Vagina (tissue), 2 donors: ENCODE results near the gene CALCOCO2. TPM values are rescaled to one million over a fixed set of nuclear protein-coding genes. Genes with fewer than 3 reads are reported as not detected.
A peak's percentile ranks its signal among the peaks of the same experiment; 100 is the strongest.

Experiments
- DNase-seq, 2 donors: peaks; one replicate each; pipeline ENCODE4 v3.0.0-alpha.2; 2017; ENCODE audit errors: extremely low spot score in 2 of 2
- H3K27ac ChIP-seq: fragments of 200-600 bp; sonication (generic); one replicate; pipeline ENCODE4 v1.5.1; 2019
- H3K27me3 ChIP-seq: fragments of 200-600 bp; sonication (generic); one replicate; pipeline ENCODE4 v1.5.1; 2019
- H3K36me3 ChIP-seq, 2 donors: fragments of 200-600 bp; sonication (generic); one replicate each; pipeline ENCODE4 v1.5.1; 2017 to 2019
- H3K4me1 ChIP-seq: fragments of 200-600 bp; sonication (generic); one replicate; pipeline ENCODE4 v1.5.1; 2019
- H3K4me3 ChIP-seq, 2 donors: fragments of 200-600 bp; sonication (generic); 1 replicate in 1 of 2; 2 replicates in 1 of 2; pipeline ENCODE4 v1.5.1; 2016 to 2019
- H3K9me3 ChIP-seq: fragments of 200-600 bp; sonication (generic); one replicate; pipeline ENCODE4 v1.5.1; 2019
- POLR2A ChIP-seq, 2 donors: fragments of 450-650 bp; IDR thresholded peaks; one replicate each; pipeline ENCODE4 v1.6.1; 2017; ENCODE audit warnings: antibody characterized with exemption in 2 of 2, mild to moderate bottlenecking in 2 of 2, moderate library complexity in 2 of 2
- POLR2AphosphoS5 ChIP-seq, 2 donors: sonication (generic); formaldehyde crosslinking; IDR thresholded peaks; one replicate each; pipeline ENCODE4 v1.9.0; 2017; ENCODE audit warnings: antibody characterized with exemption in 2 of 2, mild to moderate bottlenecking in 2 of 2, low read depth in 1 of 2; ENCODE audit not compliant: insufficient read depth in 1 of 2
- intact Hi-C: fragments of 100-400 bp; cut with DNase I; formaldehyde crosslinking; loops from one replicate; pipeline ENCODE4 v1.15.1; 2023
- total RNA-seq: library from RNA; depleted of rRNA; stranded (reverse); fragments of >200 nt; gene quantifications from one replicate; pipeline ENCODE4 v1.2.3, GENCODE V29; 2016
- TF ChIP-seq, protein P1 (sequence below), 3 experiments: fragments of 450-650 bp in 2 of 3; fragments of 200-600 bp in 1 of 3; sonication (generic) in 1 of 3; IDR thresholded peaks; one replicate each; pipeline ENCODE4 v1.5.1; 2017 to 2019; ENCODE audit warnings: antibody characterized with exemption in 3 of 3, mild to moderate bottlenecking in 2 of 3, moderate library complexity in 2 of 3

CALCOCO2 gene
- total RNA-seq, 1 donor from 2014 or later: 140 TPM

GRCh38 chr17:48840441-48840840 is 9.6 kb downstream of the CALCOCO2 start:
- intact Hi-C loops: no loop called here
- peak overlapping the region in 1 of 2 donors; percentile 35 for H3K4me3 ChIP-seq
- H3K27me3 ChIP-seq: no peaks in the 10 kb centered on the region
- peaks cover 0 to 26% of the 10 kb centered on the region in 2 donors for H3K36me3 ChIP-seq
- peaks cover 81% of the 10 kb centered on the region for H3K4me1 ChIP-seq
- peak overlapping the region; percentile 93 for H3K27ac ChIP-seq
- no peak for DNase-seq
- TF ChIP-seq, protein P1, sequence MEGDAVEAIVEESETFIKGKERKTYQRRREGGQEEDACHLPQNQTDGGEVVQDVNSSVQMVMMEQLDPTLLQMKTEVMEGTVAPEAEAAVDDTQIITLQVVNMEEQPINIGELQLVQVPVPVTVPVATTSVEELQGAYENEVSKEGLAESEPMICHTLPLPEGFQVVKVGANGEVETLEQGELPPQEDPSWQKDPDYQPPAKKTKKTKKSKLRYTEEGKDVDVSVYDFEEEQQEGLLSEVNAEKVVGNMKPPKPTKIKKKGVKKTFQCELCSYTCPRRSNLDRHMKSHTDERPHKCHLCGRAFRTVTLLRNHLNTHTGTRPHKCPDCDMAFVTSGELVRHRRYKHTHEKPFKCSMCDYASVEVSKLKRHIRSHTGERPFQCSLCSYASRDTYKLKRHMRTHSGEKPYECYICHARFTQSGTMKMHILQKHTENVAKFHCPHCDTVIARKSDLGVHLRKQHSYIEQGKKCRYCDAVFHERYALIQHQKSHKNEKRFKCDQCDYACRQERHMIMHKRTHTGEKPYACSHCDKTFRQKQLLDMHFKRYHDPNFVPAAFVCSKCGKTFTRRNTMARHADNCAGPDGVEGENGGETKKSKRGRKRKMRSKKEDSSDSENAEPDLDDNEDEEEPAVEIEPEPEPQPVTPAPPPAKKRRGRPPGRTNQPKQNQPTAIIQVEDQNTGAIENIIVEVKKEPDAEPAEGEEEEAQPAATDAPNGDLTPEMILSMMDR (IDR thresholded peaks at IDR 0.05): no peak
- no peak for TF ChIP-seq POLR2A (IDR thresholded peaks at IDR 0.05)
- no peak for TF ChIP-seq POLR2AphosphoS5 (IDR thresholded peaks at IDR 0.05; ENCODE audit: insufficient read depth in 1 of 2, low read depth in 1 of 2)
- no peaks in the 10 kb centered on the region for H3K9me3 ChIP-seq

DNA sequence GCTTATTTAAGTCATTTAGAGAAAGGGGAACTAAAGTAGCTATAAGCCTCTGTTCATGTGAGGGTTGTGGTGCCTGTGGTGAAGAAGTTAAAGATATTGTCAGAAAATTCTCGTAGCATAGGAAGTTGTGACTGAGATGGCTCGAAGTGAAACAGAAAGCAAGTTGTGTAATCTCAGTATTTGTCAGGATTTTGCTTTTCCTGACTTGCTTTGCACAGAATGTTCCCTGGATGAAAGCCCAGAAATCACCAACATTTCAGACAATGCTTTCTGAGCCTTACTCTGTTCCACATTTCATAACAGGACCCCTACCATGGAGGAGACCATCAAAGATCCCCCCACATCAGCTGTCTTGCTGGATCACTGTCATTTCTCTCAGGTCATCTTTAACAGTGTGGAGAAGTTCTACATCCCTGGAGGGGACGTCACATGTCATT is 10.6 kb downstream of the CALCOCO2 start:
- Histone ChIP-seq H3K4me1 (peaks cover 71% of the 10 kb centered on the region), H3K27me3 (no peaks in the 10 kb centered on the region)
- no peak for DNase-seq

GRCh38 chr17:48842746-48843145 is 11.9 kb downstream of the CALCOCO2 start:
- Histone ChIP-seq H3K4me1 (peaks cover 58% of the 10 kb centered on the region), H3K4me3 (peak overlapping the region in 1 of 2 donors; percentile 35), H3K9me3 (no peaks in the 10 kb centered on the region), H3K27me3 (no peaks in the 10 kb centered on the region), H3K36me3 (peaks cover 4 to 42% of the 10 kb centered on the region in 2 donors), H3K27ac (peak overlapping the region; percentile 93)
- TF ChIP-seq POLR2AphosphoS5 (IDR thresholded peaks at IDR 0.05; ENCODE audit: insufficient read depth in 1 of 2, low read depth in 1 of 2) (no peak), POLR2A (IDR thresholded peaks at IDR 0.05) (no peak)
- DNase-seq: no peak
- intact Hi-C loops: no loop called here

More for the DNA sequence above, 10.6 kb downstream of the CALCOCO2 start:
- H3K9me3 ChIP-seq: no peaks in the 10 kb centered on the region
- H3K36me3 ChIP-seq: peaks cover 4 to 34% of the 10 kb centered on the region in 2 donors
- peak overlapping the region; percentile 93 for H3K27ac ChIP-seq
- TF ChIP-seq, protein P1 (IDR thresholded peaks at IDR 0.05): no peak
- peak in 1 of 2 donors; percentile 98 for TF ChIP-seq POLR2AphosphoS5 (IDR thresholded peaks at IDR 0.05; ENCODE audit: insufficient read depth in 1 of 2, low read depth in 1 of 2)
- H3K4me3 ChIP-seq: peak overlapping the region; percentile 35 to 47
- intact Hi-C loops: no loop called here

- no peaks in the 10 kb centered on the region for H3K27me3 ChIP-seq
- TF ChIP-seq POLR2A (IDR thresholded peaks at IDR 0.05): no peak
- no peak for TF ChIP-seq POLR2AphosphoS5 (IDR thresholded peaks at IDR 0.05; ENCODE audit: insufficient read depth in 1 of 2, low read depth in 1 of 2)
- TF ChIP-seq, protein P1 (IDR thresholded peaks at IDR 0.05): no peak
- H3K27ac ChIP-seq: peak overlapping the region; percentile 93
- no peak for DNase-seq
- intact Hi-C loops: no loop called here
- no peak overlapping the region for H3K4me3 ChIP-seq
- peaks cover 53% of the 10 kb centered on the region for H3K4me1 ChIP-seq
- no peaks in the 10 kb centered on the region for H3K9me3 ChIP-seq
- H3K36me3 ChIP-seq: peaks cover 4 to 48% of the 10 kb centered on the region in 2 donors
Observed at GRCh38 chr17:48843187-48843900, 12.5 kb downstream of the CALCOCO2 start.

DNA sequence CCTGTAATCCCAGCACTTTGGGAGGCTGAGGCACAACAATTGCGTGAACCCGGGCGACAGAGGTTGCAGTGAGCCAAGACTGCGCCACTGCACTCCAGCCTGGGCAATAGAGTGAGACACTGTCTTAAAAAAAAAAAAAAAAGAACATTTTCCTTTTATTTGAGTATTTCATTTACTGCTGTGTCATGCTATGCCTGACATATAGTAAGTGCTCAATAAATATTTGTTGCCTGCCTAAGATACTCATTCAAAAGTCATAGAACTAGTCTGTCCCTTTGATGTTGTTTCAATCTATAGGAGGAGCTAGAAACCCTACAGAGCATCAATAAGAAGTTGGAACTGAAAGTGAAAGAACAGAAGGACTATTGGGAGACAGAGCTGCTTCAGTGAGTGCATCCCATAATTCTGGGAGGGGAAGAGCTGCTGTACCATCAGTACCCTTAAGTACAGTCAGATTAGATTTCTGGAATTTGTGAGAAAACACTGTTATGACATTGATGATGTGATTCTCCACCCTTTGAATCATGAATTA is 20.0 kb downstream of the CALCOCO2 start:
- H3K27me3 ChIP-seq: no peaks in the 10 kb centered on the region
- no peak overlapping the region for H3K4me3 ChIP-seq
- peaks cover 5 to 91% of the 10 kb centered on the region in 2 donors for H3K36me3 ChIP-seq
- H3K4me1 ChIP-seq: no peaks in the 10 kb centered on the region
- TF ChIP-seq, protein P1 (IDR thresholded peaks at IDR 0.05): no peak
- TF ChIP-seq POLR2AphosphoS5 (IDR thresholded peaks at IDR 0.05; ENCODE audit: insufficient read depth in 1 of 2, low read depth in 1 of 2) (no peak), POLR2A (IDR thresholded peaks at IDR 0.05) (no peak)
- H3K27ac ChIP-seq: no peak overlapping the region
- no peaks in the 10 kb centered on the region for H3K9me3 ChIP-seq
- intact Hi-C loops: no loop called here
- DNase-seq: no peak
